MM.1S (cell line): Measurements from ENCODE around the gene UBC.

ENCODE experiments used
- DNase-seq: peaks from one replicate; pipeline ENCODE4 v3.0.0-alpha.2; 2015
- H2AFZ ChIP-seq: fragments of 300-600 bp; sonication (generic); 2 replicates; pipeline ENCODE4 v1.6.0; 2016; ENCODE audit warnings: antibody characterized with exemption, low read length
- H3F3A ChIP-seq: fragments of 300-600 bp; sonication (generic); 2 replicates; pipeline ENCODE4 v1.6.1; 2016; ENCODE audit warnings: mild to moderate bottlenecking, antibody characterized with exemption, low read length, moderate library complexity, mixed read lengths; ENCODE audit not compliant: insufficient read depth
- H3K27ac ChIP-seq: fragments of 300-600 bp; sonication (generic); 2 replicates; pipeline ENCODE4 v1.5.1; 2016; ENCODE audit warnings: mild to moderate bottlenecking, low read length
- H3K27me3 ChIP-seq: fragments of 300-600 bp; sonication (generic); replicated peaks from 2 replicates; pipeline ENCODE4 v1.6.0; 2016; ENCODE audit warnings: low read length; ENCODE audit not compliant: insufficient read depth
- H3K36me3 ChIP-seq: fragments of 300-600 bp; sonication (generic); replicated peaks from 2 replicates; pipeline ENCODE4 v1.6.1; 2016; ENCODE audit warnings: mild to moderate bottlenecking, low read length, mixed read lengths; ENCODE audit not compliant: insufficient read depth
- H3K4me1 ChIP-seq: fragments of 300-600 bp; sonication (generic); 2 replicates; pipeline ENCODE4 v1.6.1; 2016; ENCODE audit warnings: low read length, mixed read lengths
- H3K4me2 ChIP-seq: fragments of 300-600 bp; sonication (generic); 2 replicates; pipeline ENCODE4 v1.6.0; 2016; ENCODE audit warnings: low read depth, low read length
- H3K4me3 ChIP-seq: fragments of 300-600 bp; sonication (generic); 2 replicates; pipeline ENCODE4 v1.5.1; 2016; ENCODE audit warnings: low read length, mixed read lengths
- H3K79me2 ChIP-seq: fragments of 300-600 bp; sonication (generic); 2 replicates; pipeline ENCODE4 v1.6.1; 2016; ENCODE audit warnings: mixed run types, low read length, mixed read lengths
- H3K9ac ChIP-seq: fragments of 300-600 bp; sonication (generic); 2 replicates; pipeline ENCODE4 v1.6.1; 2016; ENCODE audit warnings: low read length, mixed read lengths
- H3K9me2 ChIP-seq: fragments of 300-600 bp; sonication (generic); replicated peaks from 2 replicates; pipeline ENCODE4 v1.6.1; 2016; ENCODE audit warnings: mild to moderate bottlenecking, low read length, mixed read lengths; ENCODE audit not compliant: insufficient read depth
- H3K9me3 ChIP-seq: fragments of 300-600 bp; sonication (generic); replicated peaks from 2 replicates; pipeline ENCODE4 v1.6.1; 2016; ENCODE audit warnings: mild to moderate bottlenecking, low read length, mixed read lengths; ENCODE audit not compliant: insufficient read depth
- H4K20me1 ChIP-seq: fragments of 300-600 bp; sonication (generic); 2 replicates; pipeline ENCODE4 v1.6.1; 2016; ENCODE audit warnings: mild to moderate bottlenecking, low read length, moderate library complexity, mixed read lengths; ENCODE audit not compliant: insufficient read depth
- CTCF ChIP-seq: fragments of 300-600 bp; sonication (generic); IDR thresholded peaks from 2 replicates; pipeline ENCODE4 v1.5.1; 2016; ENCODE audit warnings: antibody characterized with exemption, low read length, mixed read lengths
- EZH2 ChIP-seq: fragments of 300-600 bp; sonication (generic); optimal IDR thresholded peaks from 2 replicates; pipeline ENCODE3; 2017; ENCODE audit warnings: low read depth, mild to moderate bottlenecking, antibody characterized with exemption, low read length, mixed read lengths
- EZH2phosphoT487 ChIP-seq: fragments of 300-600 bp; sonication (generic); IDR thresholded peaks from 2 replicates; pipeline ENCODE4 v1.6.1; 2018; ENCODE audit warnings: antibody characterized with exemption, low read length

Gene UBC

DNA sequence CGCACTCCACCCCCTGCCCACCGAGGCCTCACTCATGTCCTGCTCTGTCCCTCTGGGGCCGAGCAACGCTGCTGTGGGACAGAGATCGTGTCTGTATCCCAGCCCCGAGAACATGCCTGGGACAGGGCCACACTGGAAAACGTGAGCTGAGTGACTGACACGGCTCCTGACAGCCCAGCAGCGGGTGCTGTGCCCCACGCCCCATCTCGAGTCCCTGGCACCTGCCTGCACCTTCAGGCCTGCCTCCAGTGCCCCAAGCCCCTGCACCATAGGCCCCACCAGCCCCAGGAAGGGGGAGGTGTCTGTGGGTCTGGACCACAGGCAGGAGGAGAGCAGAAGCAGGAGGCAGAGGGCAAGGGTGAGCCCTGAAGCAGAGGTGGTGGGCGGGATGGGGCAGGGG, 34.6 kb upstream of the UBC start:
- no peaks in the 10 kb centered on the region for H3K4me1 ChIP-seq
- H3K4me3 ChIP-seq, result no peak overlapping the region
- H3K27ac ChIP-seq, result no peak overlapping the region
- no peaks in the 10 kb centered on the region for H3K27me3 ChIP-seq
- no peaks in the 10 kb centered on the region for H3K9me2 ChIP-seq
- H3F3A ChIP-seq, result no peaks in the 10 kb centered on the region
- H3K4me2 ChIP-seq, result no peak overlapping the region
- no peaks in the 10 kb centered on the region for H4K20me1 ChIP-seq
- no peaks in the 10 kb centered on the region for H3K36me3 ChIP-seq
- H3K9ac ChIP-seq, result no peak overlapping the region
- H3K79me2 ChIP-seq, result no peaks in the 10 kb centered on the region
- TF ChIP-seq EZH2phosphoT487, result no peak
- TF ChIP-seq CTCF, result no peak
- H3K9me3 ChIP-seq, result no peaks in the 10 kb centered on the region
- DNase-seq, result no peak
- H2AFZ ChIP-seq, result no peak overlapping the region

DNA sequence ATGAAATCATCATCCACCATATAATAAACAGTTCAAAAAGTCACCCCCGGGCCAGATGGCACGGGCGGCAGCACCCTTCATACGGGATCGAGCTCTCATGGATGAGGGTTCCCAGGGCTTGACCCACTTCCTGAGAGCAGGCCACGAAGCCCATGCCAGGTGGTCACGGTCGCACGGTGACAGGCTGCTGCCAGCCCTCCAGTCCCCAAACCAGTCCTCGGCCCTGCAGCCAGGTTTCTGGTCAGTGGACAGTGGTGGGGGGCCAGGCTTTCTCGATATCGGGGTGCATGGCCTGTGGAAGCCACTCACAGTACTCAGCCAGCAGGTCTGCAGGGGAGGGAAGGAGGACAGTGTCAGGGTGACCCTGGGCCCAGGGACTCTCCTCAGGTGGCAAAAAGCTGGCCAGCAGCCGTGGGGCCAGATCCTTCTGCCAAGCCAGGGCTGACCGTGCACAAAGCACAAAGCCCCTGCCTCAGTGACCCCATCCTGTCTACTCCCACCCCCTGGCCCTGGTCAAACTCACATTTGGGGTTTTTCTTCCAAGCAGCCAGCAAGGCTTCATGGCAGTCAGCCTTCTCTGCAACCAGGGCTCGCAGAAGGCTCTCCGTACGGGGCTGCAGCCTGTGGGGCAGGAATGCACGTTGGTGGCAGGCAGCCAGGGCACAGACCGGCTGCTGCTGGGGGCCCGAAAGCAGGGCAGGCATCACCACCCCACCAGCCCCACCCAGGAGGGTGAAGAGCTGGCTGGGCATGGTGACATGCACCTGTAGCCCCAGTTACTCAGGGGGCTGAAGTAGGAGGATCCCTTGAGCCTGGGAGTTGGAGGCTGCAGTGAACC, 33.3 kb upstream of the UBC start:
- TF ChIP-seq EZH2phosphoT487 (no peak), CTCF (no peak), EZH2 (no peak)
- Histone ChIP-seq H3K4me2 (no peak overlapping the region), H3K9ac (no peak overlapping the region), H2AFZ (no peak overlapping the region), H3K4me3 (no peak overlapping the region), H3K27me3 (no peaks in the 10 kb centered on the region), H3K36me3 (no peaks in the 10 kb centered on the region), H4K20me1 (no peaks in the 10 kb centered on the region), H3K27ac (no peak overlapping the region), H3K79me2 (no peaks in the 10 kb centered on the region), H3K4me1 (no peaks in the 10 kb centered on the region), H3K9me3 (no peaks in the 10 kb centered on the region), H3F3A (no peaks in the 10 kb centered on the region), H3K9me2 (no peaks in the 10 kb centered on the region)
- no peak for DNase-seq

- Histone ChIP-seq H3K9me3 (no peaks in the 10 kb centered on the region), H3K4me1 (no peaks in the 10 kb centered on the region), H3K9ac (no peak overlapping the region), H4K20me1 (no peaks in the 10 kb centered on the region), H3F3A (no peaks in the 10 kb centered on the region), H3K27me3 (no peaks in the 10 kb centered on the region), H3K4me2 (no peak overlapping the region), H3K36me3 (no peaks in the 10 kb centered on the region), H3K79me2 (no peaks in the 10 kb centered on the region), H2AFZ (no peak overlapping the region), H3K27ac (no peak overlapping the region), H3K9me2 (no peaks in the 10 kb centered on the region), H3K4me3 (no peak overlapping the region)
- TF ChIP-seq EZH2, result no peak
- no peak for TF ChIP-seq CTCF
- no peak for TF ChIP-seq EZH2phosphoT487
- DNase-seq, result no peak
Measured at GRCh38 chr12:124947013-124947412, 32.6 kb upstream of the UBC start.
